Ramos (cell line): ENCODE data around the gene TRPM7.
"Not testable (repeated sequence)": the region's sequence is repeated elsewhere in the genome, so short reads cannot be mapped to it uniquely, and the experiment has no call there.

Experiments used
- in situ Hi-C: fragments of 300-500 bp; cut with MboI; formaldehyde crosslinking; loops from one replicate; pipeline ENCODE4 v1.14.3; 2022; ENCODE audit warnings: low sequenced_read_pairs; ENCODE audit not compliant: unreplicated experiment

The TRPM7 gene

DNA sequence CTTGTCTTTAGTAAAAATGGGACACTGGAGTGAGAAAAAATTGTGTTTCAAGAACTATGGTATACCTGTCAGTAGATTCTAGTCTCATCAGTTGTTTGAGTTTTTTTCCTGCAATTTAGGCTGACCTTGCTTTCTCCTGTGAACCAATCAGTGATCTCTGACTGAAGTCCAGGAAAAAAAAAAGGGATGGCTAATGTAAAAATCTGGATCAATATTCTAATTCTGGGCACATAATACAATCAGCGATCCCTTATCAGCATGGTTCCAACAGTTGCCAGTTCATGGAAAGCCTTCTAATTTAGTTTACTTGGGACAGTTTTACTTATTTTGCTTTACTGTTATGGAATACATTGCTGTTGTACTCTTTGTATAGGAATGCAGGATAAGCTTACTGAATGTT is 17.0 kb downstream of the TRPM7 start:
- in situ Hi-C loops = no loop called here

DNA sequence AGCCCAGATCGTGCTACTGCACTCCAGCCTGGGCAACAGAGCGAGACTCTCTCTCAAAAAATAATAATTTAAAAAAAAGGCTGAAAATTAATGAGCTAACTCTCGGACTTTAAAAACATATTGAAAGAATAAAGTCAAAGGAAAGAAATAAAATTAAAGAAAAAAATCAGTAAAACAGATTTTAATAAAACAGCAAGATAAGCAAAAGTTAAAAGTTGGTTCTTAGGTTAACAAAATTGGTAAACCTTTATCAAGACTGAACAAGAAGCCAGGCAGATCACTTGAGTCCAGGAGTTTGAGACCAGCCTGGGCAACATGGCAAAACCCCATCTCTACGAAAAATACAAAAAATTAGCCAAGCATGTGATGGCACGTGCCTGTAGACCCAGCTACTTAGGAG is 20.7 kb downstream of the TRPM7 start:
- in situ Hi-C loops = no loop called here

GRCh38 chr15:50655555-50655954 is 31.0 kb downstream of the TRPM7 start:
- in situ Hi-C loops = no loop called here

GRCh38 chr15:50653156-50653743 is 33.3 kb downstream of the TRPM7 start:
- in situ Hi-C loops = no loop called here

GRCh38 chr15:50652671-50653070 is 33.9 kb downstream of the TRPM7 start:
- in situ Hi-C loops = no loop called here

- in situ Hi-C loops = no loop called here
Observed at GRCh38 chr15:50641318-50641717, 45.3 kb downstream of the TRPM7 start.

- in situ Hi-C loops = no loop called here
Observed at GRCh38 chr15:50636146-50636545, 50.5 kb downstream of the TRPM7 start.

- in situ Hi-C loops = no loop called here
Observed at GRCh38 chr15:50633653-50634052, 52.9 kb downstream of the TRPM7 start.

DNA sequence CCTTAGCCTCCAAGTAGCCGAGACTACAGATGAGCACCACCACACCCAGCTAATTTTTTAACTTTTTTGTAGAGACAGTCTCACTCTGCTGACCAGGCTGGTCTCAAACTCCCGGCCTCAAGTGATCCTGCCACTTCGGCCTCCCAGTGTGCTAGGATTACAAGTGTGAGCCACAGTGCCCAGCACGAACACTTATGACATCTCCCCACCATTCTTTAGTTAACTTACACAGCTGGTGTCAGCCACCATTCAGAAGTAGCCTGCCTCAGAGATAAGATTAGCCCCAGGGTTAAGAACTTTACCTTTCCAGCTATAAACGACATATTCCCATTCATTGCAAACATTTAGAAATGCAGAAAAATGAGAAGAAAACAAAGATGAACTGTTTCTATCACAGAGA is 58.2 kb downstream of the TRPM7 start:
- in situ Hi-C loops = no loop called here

GRCh38 chr15:50627351-50628055 is 59.1 kb downstream of the TRPM7 start:
- in situ Hi-C loops = no loop called here

DNA sequence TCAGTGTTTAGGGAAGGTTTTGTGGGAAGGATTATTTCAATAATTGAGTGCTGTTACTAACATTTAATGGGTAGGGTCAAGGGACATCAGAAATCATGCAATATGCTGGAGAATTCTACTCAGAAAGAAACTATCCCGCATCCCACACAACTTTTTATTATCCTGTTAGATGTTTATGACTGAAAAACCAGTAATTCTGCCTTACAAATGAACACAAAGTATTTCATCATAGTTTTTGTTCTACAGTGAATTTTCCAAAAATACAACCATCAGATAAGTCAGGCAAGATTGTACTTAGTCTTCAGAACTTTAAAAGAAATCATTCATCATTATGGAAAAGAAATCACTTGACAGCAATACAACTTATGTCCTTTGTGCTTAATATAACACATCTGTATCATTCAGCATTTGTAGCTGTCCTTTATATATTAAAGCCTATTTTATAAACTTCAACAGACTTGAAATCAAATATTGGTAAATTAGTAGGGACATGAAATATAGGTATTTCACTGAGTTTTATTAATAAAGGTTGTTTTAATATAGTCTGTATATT is 61.9 kb downstream of the TRPM7 start:
- in situ Hi-C loops = no loop called here

- in situ Hi-C loops = not testable (repeated sequence)
Observed at GRCh38 chr15:50622361-50622943, 64.1 kb downstream of the TRPM7 start.

- in situ Hi-C loops = not testable (repeated sequence)
Observed at GRCh38 chr15:50616960-50617359, 69.6 kb downstream of the TRPM7 start.

DNA sequence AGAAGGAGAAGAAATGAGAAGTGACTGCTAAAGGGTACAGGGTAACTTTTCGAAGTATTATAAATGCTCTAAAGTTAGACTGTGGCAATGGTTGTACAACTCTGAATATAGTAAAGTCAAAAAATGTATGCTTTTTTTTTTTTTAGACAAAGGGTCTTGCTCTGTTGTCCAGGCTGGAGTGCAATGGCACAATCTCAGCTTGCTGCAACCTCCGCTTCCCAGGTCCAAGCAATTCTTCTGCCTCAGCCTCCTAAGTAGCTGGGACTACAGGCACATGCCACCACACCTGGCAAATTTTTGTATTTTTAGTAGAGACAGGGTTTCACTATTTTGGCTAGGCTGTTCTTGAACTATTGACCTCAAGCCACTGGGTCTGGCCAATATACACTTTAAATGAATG is 70.0 kb downstream of the TRPM7 start:
- in situ Hi-C loops = not testable (repeated sequence)

DNA sequence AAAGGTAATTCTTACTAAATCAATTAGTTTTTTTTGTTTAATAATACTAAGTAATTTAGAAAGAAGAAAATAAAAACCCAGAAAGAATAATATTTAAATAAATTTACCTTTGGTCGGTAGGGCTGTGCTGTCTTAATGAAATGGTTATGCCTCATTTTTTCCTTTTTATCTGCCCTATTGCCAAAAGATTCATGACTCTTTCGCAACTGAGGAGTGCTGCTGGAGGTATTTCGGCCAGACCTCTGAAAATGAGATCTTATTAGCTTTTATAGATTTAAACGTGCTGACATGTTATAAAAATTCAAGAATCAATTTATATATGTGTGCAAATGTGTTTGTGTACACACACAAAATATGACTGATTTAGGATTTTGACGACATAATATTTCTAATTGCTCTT is 73.0 kb downstream of the TRPM7 start:
- in situ Hi-C loops = no loop called here

DNA sequence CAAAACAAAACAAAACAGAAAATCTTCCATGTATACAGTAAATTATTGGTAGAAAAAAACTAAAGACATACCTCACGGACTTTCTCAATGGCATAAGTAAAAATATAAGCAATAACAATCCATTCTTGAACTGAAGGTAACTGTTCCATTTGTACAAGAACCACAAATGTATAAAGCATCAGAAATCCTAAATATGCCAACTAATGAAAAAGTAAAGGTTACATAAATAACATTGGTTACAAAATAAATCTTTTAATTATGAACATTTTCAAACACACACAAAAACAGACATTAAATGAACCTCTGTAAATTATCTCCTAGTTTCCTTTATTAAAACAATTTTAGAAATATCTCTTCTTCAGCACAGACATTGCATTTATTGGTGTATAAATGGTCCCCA is 79.5 kb downstream of the TRPM7 start:
- in situ Hi-C loops = no loop called here

DNA sequence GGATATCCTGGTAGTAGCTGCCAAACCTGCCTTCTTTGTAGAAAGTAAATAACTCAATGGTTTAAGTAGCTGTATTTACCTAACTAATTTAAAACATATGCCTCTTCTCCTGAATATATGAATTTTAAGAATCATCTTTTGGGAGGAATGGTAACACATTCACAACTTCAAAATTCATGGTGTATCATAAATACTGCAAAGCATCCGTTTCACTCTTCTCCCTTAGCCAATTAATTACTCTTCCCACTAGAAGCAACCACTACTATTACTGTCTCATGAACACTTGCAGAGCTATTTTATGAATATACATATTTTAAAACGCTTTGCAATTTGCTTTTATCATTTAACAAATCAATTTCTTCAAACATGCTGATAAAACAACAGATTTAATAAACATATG is 81.1 kb downstream of the TRPM7 start:
- in situ Hi-C loops = no loop called here

- in situ Hi-C loops = not testable (repeated sequence)
Observed at GRCh38 chr15:50602028-50602427, 84.6 kb downstream of the TRPM7 start.

- in situ Hi-C loops = no loop called here
Observed at GRCh38 chr15:50594311-50594710, 92.3 kb downstream of the TRPM7 start.

GRCh38 chr15:50593761-50594160 is 92.8 kb downstream of the TRPM7 start:
- in situ Hi-C loops = no loop called here

GRCh38 chr15:50590288-50590687 is 96.3 kb downstream of the TRPM7 start:
- in situ Hi-C loops = no loop called here

GRCh38 chr15:50577492-50577891 is 109.1 kb downstream of the TRPM7 start:
- in situ Hi-C loops = no loop called here
